Loucy (cell line): Measurements from ENCODE around the gene KCNH1.

Experiments used
- CTCF ChIP-seq: fragments of 200-600 bp; sonication (generic); conservative IDR thresholded peaks from 2 replicates; pipeline ENCODE4 v1.5.1; 2014; ENCODE audit warnings: mild to moderate bottlenecking, antibody characterized with exemption, low read length
- EZH2phosphoT487 ChIP-seq: fragments of 200-600 bp; IDR thresholded peaks from 2 replicates; pipeline ENCODE4 v1.6.1; 2018; ENCODE audit warnings: antibody characterized with exemption, mild to moderate bottlenecking, moderate library complexity, borderline replicate concordance

- TF ChIP-seq CTCF (no peak), EZH2phosphoT487 (no peak)
Observed at GRCh38 chr1:210916548-210916947, 217.4 kb downstream of the KCNH1 start.
